ENCODE data around the gene COPS2. TPM values are rescaled to one million over a fixed set of nuclear protein-coding genes. Genes with fewer than 3 reads are reported as not detected.

Gene COPS2
- total and polyA plus RNA-seq, 9 of the 15 experiments (the other 6 are each of a cell fraction or from before 2014, with no cell fraction given) = 66.4 to 154 (median 117) TPM

DNA sequence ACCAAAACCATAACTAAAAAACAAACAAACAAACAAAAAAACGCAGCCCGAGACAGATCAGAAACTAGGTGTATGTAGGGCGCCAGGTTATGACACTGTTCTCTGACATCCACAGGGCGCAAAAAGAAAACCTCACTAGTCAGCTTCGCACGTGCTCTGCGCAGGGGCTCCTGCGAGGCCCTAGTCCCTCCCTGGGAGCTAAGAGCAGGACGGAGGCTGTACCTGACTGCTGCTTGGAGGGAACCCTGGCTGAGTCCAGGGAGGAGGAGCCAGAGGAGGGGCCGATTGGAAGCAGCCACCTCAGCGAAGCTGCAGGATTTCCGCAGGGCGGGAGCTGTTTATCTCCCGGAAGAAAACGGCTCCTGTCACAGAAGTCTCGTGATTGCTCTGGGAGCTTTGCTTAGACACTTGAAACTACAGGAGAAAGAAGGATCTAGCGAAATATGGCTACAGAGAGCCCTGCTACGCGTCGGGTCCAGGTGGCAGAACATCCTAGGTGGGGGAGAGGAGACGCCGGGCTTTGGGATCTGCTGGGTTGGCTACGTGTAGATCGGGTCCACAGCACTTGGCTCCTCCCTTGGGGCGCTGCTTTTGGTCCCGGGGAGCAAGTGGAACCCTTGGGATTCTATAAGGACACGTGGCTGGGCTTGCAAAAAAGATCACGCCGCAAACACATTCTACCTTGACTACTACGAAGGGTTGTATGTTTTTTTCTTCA, 14.6 kb upstream of the COPS2 start, which contains the start of gene GALK2 (continued):
- TF ChIP-seq USF1 (CRISPR knock-in tag; IDR thresholded peaks at IDR 0.05) (peak; percentile 72), POLR2A (conservative IDR thresholded peaks at IDR 0.05) (peak; percentile 93), CBX2 (IDR thresholded peaks at IDR 0.05; ENCODE audit: insufficient read depth, low read length, poor library complexity, severe bottlenecking) (no peak), HSF4 (CRISPR knock-in tag; IDR thresholded peaks at IDR 0.05; ENCODE audit: borderline replicate concordance) (no peak), ZHX1 (conservative IDR thresholded peaks at IDR 0.05; ENCODE audit: low read length) (no peak; the same call in 1 of the 2 replicates), ZNF586 (CRISPR knock-in tag; conservative IDR thresholded peaks at IDR 0.05) (no peak), MCM3 (IDR thresholded peaks at IDR 0.05) (no peak), ZNF274 (IDR thresholded peaks at IDR 0.05; ENCODE audit: borderline replicate concordance, low read depth, low read length) (no peak), RBM15 (IDR thresholded peaks at IDR 0.05; ENCODE audit: insufficient read depth, low read length) (no peak), MCM5 (IDR thresholded peaks at IDR 0.05; ENCODE audit: low read depth) (no peak), LEF1 (IDR thresholded peaks at IDR 0.05) (peak; percentile 86; the same call in 1 of the 2 replicates), PBX2 (CRISPR knock-in tag; IDR thresholded peaks at IDR 0.05; ENCODE audit: low read depth) (no peak), PBX2 (tag; conservative IDR thresholded peaks at IDR 0.05; ENCODE audit: low read depth) (no peak; the same call in none of the 2 replicates)
- TF ChIP-seq, protein P1, sequence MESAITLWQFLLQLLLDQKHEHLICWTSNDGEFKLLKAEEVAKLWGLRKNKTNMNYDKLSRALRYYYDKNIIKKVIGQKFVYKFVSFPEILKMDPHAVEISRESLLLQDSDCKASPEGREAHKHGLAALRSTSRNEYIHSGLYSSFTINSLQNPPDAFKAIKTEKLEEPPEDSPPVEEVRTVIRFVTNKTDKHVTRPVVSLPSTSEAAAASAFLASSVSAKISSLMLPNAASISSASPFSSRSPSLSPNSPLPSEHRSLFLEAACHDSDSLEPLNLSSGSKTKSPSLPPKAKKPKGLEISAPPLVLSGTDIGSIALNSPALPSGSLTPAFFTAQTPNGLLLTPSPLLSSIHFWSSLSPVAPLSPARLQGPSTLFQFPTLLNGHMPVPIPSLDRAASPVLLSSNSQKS (CRISPR knock-in tag; IDR thresholded peaks at IDR 0.05) = no peak
- TF ChIP-seq, protein P2, sequence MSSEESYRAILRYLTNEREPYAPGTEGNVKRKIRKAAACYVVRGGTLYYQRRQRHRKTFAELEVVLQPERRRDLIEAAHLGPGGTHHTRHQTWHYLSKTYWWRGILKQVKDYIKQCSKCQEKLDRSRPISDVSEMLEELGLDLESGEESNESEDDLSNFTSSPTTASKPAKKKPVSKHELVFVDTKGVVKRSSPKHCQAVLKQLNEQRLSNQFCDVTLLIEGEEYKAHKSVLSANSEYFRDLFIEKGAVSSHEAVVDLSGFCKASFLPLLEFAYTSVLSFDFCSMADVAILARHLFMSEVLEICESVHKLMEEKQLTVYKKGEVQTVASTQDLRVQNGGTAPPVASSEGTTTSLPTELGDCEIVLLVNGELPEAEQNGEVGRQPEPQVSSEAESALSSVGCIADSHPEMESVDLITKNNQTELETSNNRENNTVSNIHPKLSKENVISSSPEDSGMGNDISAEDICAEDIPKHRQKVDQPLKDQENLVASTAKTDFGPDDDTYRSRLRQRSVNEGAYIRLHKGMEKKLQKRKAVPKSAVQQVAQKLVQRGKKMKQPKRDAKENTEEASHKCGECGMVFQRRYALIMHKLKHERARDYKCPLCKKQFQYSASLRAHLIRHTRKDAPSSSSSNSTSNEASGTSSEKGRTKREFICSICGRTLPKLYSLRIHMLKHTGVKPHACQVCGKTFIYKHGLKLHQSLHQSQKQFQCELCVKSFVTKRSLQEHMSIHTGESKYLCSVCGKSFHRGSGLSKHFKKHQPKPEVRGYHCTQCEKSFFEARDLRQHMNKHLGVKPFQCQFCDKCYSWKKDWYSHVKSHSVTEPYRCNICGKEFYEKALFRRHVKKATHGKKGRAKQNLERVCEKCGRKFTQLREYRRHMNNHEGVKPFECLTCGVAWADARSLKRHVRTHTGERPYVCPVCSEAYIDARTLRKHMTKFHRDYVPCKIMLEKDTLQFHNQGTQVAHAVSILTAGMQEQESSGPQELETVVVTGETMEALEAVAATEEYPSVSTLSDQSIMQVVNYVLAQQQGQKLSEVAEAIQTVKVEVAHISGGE (CRISPR knock-in tag; IDR thresholded peaks at IDR 0.05) = peak in 1 of 3 experiments; percentile 86; a peak in 2 of 6 replicates
